Vagina (tissue), 2 donors: ENCODE results near the gene ZNF384. TPM values are rescaled to one million over a fixed set of nuclear protein-coding genes. Genes with fewer than 3 reads are reported as not detected.
"Not testable (repeated sequence)": the region's sequence is repeated elsewhere in the genome, so short reads cannot be mapped to it uniquely, and the experiment has no call there.

Source experiments
- DNase-seq, 2 donors: peaks; one replicate each; pipeline ENCODE4 v3.0.0-alpha.2; 2017; ENCODE audit errors: extremely low spot score in 2 of 2
- H3K27ac ChIP-seq: fragments of 200-600 bp; sonication (generic); one replicate; pipeline ENCODE4 v1.5.1; 2019
- H3K27me3 ChIP-seq: fragments of 200-600 bp; sonication (generic); one replicate; pipeline ENCODE4 v1.5.1; 2019
- H3K36me3 ChIP-seq, 2 donors: fragments of 200-600 bp; sonication (generic); one replicate each; pipeline ENCODE4 v1.5.1; 2017 to 2019
- H3K4me1 ChIP-seq: fragments of 200-600 bp; sonication (generic); one replicate; pipeline ENCODE4 v1.5.1; 2019
- H3K4me3 ChIP-seq, 2 donors: fragments of 200-600 bp; sonication (generic); 1 replicate in 1 of 2; 2 replicates in 1 of 2; pipeline ENCODE4 v1.5.1; 2016 to 2019
- H3K9me3 ChIP-seq: fragments of 200-600 bp; sonication (generic); one replicate; pipeline ENCODE4 v1.5.1; 2019
- CTCF ChIP-seq, 3 experiments: fragments of 450-650 bp in 2 of 3; fragments of 200-600 bp in 1 of 3; sonication (generic) in 1 of 3; IDR thresholded peaks; one replicate each; pipeline ENCODE4 v1.5.1; 2017 to 2019; ENCODE audit warnings: antibody characterized with exemption in 3 of 3, mild to moderate bottlenecking in 2 of 3, moderate library complexity in 2 of 3
- POLR2A ChIP-seq, 2 donors: fragments of 450-650 bp; IDR thresholded peaks; one replicate each; pipeline ENCODE4 v1.6.1; 2017; ENCODE audit warnings: antibody characterized with exemption in 2 of 2, mild to moderate bottlenecking in 2 of 2, moderate library complexity in 2 of 2
- POLR2AphosphoS5 ChIP-seq, 2 donors: sonication (generic); formaldehyde crosslinking; IDR thresholded peaks; one replicate each; pipeline ENCODE4 v1.9.0; 2017; ENCODE audit warnings: antibody characterized with exemption in 2 of 2, mild to moderate bottlenecking in 2 of 2, low read depth in 1 of 2; ENCODE audit not compliant: insufficient read depth in 1 of 2
- intact Hi-C: fragments of 100-400 bp; cut with DNase I; formaldehyde crosslinking; loops from one replicate; pipeline ENCODE4 v1.15.1; 2023
- total RNA-seq: library from RNA; depleted of rRNA; stranded (reverse); fragments of >200 nt; gene quantifications from one replicate; pipeline ENCODE4 v1.2.3, GENCODE V29; 2016

Gene ZNF384
- total RNA-seq, 1 donor from 2014 or later: 31.9 TPM

GRCh38 chr12:6722863-6723262, 33.7 kb upstream of the ZNF384 start:
- H3K27me3 ChIP-seq: no peaks in the 10 kb centered on the region
- no peak overlapping the region for H3K4me3 ChIP-seq
- no peaks in the 10 kb centered on the region for H3K9me3 ChIP-seq
- peaks cover 10% of the 10 kb centered on the region for H3K4me1 ChIP-seq
- intact Hi-C loops: no loop called here
- TF ChIP-seq CTCF (IDR thresholded peaks at IDR 0.05): no peak
- TF ChIP-seq POLR2A (IDR thresholded peaks at IDR 0.05): no peak
- H3K36me3 ChIP-seq: no peaks in the 10 kb centered on the region
- H3K27ac ChIP-seq: no peak overlapping the region
- DNase-seq: no peak

- no peak overlapping the region for H3K27ac ChIP-seq
- TF ChIP-seq CTCF (IDR thresholded peaks at IDR 0.05) (no peak), POLR2A (IDR thresholded peaks at IDR 0.05) (no peak), POLR2AphosphoS5 (IDR thresholded peaks at IDR 0.05; ENCODE audit: insufficient read depth in 1 of 2, low read depth in 1 of 2) (no peak)
- intact Hi-C loops: no loop called here
- H3K4me3 ChIP-seq: no peak overlapping the region
- H3K36me3 ChIP-seq: no peaks in the 10 kb centered on the region
- no peaks in the 10 kb centered on the region for H3K4me1 ChIP-seq
- DNase-seq: no peak
- H3K27me3 ChIP-seq: no peaks in the 10 kb centered on the region
- H3K9me3 ChIP-seq: no peaks in the 10 kb centered on the region
Measured at GRCh38 chr12:6716874-6717437, 27.8 kb upstream of the ZNF384 start.

GRCh38 chr12:6716031-6716873, 27.1 kb upstream of the ZNF384 start:
- H3K9me3 ChIP-seq, H3K4me1 ChIP-seq, H3K4me3 ChIP-seq, H3K27ac ChIP-seq, DNase-seq, intact Hi-C loops, H3K27me3 ChIP-seq, H3K36me3 ChIP-seq: not testable (repeated sequence)

- no peak overlapping the region for H3K27ac ChIP-seq
- no peaks in the 10 kb centered on the region for H3K9me3 ChIP-seq
- H3K4me3 ChIP-seq: no peak overlapping the region
- H3K36me3 ChIP-seq: no peaks in the 10 kb centered on the region
- no peak for DNase-seq
- no peaks in the 10 kb centered on the region for H3K4me1 ChIP-seq
- intact Hi-C loops: no loop called here
- no peaks in the 10 kb centered on the region for H3K27me3 ChIP-seq
- TF ChIP-seq POLR2AphosphoS5 (IDR thresholded peaks at IDR 0.05; ENCODE audit: insufficient read depth in 1 of 2, low read depth in 1 of 2) (no peak), POLR2A (IDR thresholded peaks at IDR 0.05) (no peak), CTCF (IDR thresholded peaks at IDR 0.05) (no peak)
Measured at GRCh38 chr12:6708960-6709394, 19.8 kb upstream of the ZNF384 start.

GRCh38 chr12:6708351-6708750, 19.2 kb upstream of the ZNF384 start:
- intact Hi-C loops, DNase-seq, H3K27ac ChIP-seq: not testable (repeated sequence)

GRCh38 chr12:6703631-6704030, 14.5 kb upstream of the ZNF384 start:
- DNase-seq: no peak
- intact Hi-C loops: no loop called here
- TF ChIP-seq POLR2AphosphoS5 (IDR thresholded peaks at IDR 0.05; ENCODE audit: insufficient read depth in 1 of 2, low read depth in 1 of 2) (no peak), CTCF (IDR thresholded peaks at IDR 0.05) (no peak), POLR2A (IDR thresholded peaks at IDR 0.05) (no peak)
- Histone ChIP-seq H3K27ac (no peak overlapping the region), H3K4me3 (no peak overlapping the region), H3K9me3 (no peaks in the 10 kb centered on the region), H3K36me3 (no peaks in the 10 kb centered on the region), H3K27me3 (no peaks in the 10 kb centered on the region), H3K4me1 (peaks cover 13% of the 10 kb centered on the region)

More at GRCh38 chr12:6708351-6708750, 19.2 kb upstream of the ZNF384 start:
- H3K36me3 ChIP-seq, H3K4me3 ChIP-seq, H3K4me1 ChIP-seq, H3K27me3 ChIP-seq, H3K9me3 ChIP-seq: not testable (repeated sequence)
